Stimulated activated naive CD8-positive, alpha-beta T cell treated with anti-CD3 and anti-CD28 coated beads, Interleukin-15, Interleukin-2, amounts not matched to agents 100 ng/mL and 50 ng/mL, for 24 hours (primary cell): Measurements from ENCODE around the gene SLC25A47.
"Not testable (repeated sequence)": the region's sequence is repeated elsewhere in the genome, so short reads cannot be mapped to it uniquely, and the experiment has no call there.

Source experiments
- H3K27ac Mint-ChIP-seq: one replicate; pipeline ENCODE4 v1.8.0; 2021; ENCODE audit warnings: mild to moderate bottlenecking, mixed read lengths
- H3K27me3 Mint-ChIP-seq: one replicate; pipeline ENCODE4 v1.8.0; 2021; ENCODE audit warnings: mixed read lengths
- H3K36me3 Mint-ChIP-seq: one replicate; pipeline ENCODE4 v1.8.0; 2021; ENCODE audit warnings: low read depth, mixed read lengths
- H3K4me1 Mint-ChIP-seq: one replicate; pipeline ENCODE4 v1.8.0; 2021; ENCODE audit warnings: low read depth, mixed read lengths
- H3K4me3 Mint-ChIP-seq: one replicate; pipeline ENCODE4 v1.8.0; 2021; ENCODE audit warnings: mild to moderate bottlenecking, mixed read lengths
- H3K9me3 Mint-ChIP-seq: one replicate; pipeline ENCODE4 v1.8.0; 2021; ENCODE audit warnings: mixed read lengths

SLC25A47 gene

DNA sequence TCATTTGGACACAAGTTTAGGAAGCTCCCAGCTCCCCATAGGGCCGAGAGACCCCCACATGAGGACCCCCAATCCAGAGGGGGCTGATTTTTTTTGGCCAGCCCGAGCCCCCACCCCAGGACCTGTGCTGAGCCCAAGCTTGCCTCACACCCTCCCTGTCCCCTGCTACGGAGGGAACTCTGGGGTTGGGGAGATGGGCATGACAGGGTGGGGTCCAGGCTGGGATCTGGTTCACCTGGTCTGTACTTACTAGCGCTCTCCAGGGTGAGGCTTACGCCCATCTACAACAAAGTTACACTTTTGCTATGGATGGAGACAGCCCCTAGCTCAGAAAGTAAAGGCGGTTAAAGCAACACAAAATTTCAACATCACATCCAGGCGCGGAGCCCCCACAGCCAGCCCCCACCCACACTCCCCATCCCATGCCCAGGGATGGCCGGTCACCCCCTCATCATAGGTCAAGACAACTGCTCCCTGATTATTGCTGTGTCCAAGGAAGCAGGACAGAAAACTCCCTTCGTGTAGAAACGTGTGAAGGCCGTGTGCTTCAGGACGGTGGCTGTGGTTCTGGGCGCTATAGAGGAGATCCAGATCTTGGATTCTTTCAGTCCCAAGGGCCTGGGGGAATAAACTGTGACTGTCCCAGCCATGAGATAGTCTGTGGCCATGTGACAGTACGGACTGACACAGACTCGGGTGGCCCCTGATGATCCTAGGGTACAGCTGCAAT is 27.6 kb upstream of the SLC25A47 start:
- H3K27ac Mint-ChIP-seq: no peak overlapping the region
- peaks cover 13% of the 10 kb centered on the region for H3K4me1 Mint-ChIP-seq
- no peaks in the 10 kb centered on the region for H3K9me3 Mint-ChIP-seq
- H3K36me3 Mint-ChIP-seq: no peaks in the 10 kb centered on the region
- no peaks in the 10 kb centered on the region for H3K27me3 Mint-ChIP-seq
- no peak overlapping the region for H3K4me3 Mint-ChIP-seq

GRCh38 chr14:100296106-100296651 is 27.0 kb upstream of the SLC25A47 start:
- Mint-ChIP-seq H3K4me3 (no peak overlapping the region), H3K27ac (no peak overlapping the region), H3K4me1 (peaks cover 13% of the 10 kb centered on the region), H3K9me3 (no peaks in the 10 kb centered on the region), H3K27me3 (no peaks in the 10 kb centered on the region), H3K36me3 (no peaks in the 10 kb centered on the region)

DNA sequence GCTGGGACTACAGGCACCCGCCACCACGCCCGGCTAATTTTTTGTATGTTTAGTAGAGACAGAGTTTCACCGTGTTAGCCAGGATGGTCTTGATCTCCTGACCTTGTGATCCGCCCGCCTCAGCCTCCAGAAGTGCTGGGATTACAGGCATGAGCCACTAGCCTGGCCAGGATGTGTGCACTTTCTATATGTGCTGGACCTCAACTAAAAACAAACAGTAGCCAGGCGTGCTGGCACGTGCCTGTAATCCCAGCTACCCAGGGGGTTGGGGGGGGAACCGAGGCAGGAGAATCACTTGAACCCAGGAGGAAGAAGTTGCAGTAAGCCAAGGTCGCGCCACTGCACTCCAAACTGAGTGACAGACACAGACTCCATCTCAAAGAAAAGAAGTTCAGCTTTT is 26.4 kb upstream of the SLC25A47 start:
- H3K4me3 Mint-ChIP-seq, H3K27ac Mint-ChIP-seq, H3K27me3 Mint-ChIP-seq, H3K36me3 Mint-ChIP-seq, H3K9me3 Mint-ChIP-seq: not testable (repeated sequence)
- peaks cover 13% of the 10 kb centered on the region for H3K4me1 Mint-ChIP-seq

DNA sequence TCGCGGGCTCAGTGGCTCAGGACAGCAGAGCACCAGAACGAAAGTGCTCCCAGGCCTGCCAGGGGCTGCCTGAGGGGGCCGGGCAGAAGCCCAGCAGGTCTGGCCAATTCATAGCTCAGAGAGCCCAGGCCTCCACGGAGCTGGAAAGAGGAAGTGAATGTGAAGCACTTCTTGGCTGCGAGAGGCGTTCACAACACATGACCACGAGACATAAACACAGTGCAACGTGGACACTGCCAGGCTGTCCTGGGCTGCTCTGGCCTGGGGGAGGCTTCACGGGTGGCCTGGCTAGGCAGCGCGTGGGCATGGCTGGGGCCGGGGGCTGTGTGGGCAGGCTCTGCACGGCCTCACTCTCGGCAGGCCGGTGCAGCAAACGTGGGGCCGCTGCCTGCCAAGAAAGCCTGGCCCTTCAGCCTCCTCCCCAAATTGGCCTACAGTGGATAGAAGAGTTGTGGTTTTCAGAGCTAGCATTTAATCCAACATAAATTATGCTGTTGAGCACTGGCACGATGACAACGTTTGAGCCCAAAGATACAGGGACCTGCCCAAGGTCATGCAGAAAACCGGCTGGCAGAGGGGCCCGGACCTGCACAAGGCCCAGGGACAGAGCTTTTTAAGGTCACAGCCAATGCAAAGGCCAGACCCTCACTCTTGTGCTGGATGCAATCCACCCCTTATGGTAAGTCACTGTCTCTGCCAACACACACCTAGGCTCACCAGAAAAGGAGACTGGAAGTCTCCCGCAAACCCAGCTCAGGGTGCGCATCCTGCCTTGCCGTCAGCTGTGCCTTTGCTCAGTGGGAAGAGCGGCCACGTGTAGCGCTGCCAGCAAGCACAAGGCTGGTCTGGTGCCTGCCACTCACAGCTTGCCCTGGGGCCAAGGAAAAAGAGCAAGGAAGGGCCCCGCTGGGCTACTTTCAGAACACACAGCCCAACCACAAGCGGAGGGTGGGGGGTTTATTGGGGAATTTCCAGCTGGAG is 25.5 kb upstream of the SLC25A47 start:
- Mint-ChIP-seq H3K4me3 (no peak overlapping the region), H3K27ac (no peak overlapping the region)

GRCh38 chr14:100298551-100299237 is 24.4 kb upstream of the SLC25A47 start:
- no peaks in the 10 kb centered on the region for H3K9me3 Mint-ChIP-seq
- peaks cover 13% of the 10 kb centered on the region for H3K4me1 Mint-ChIP-seq
- H3K36me3 Mint-ChIP-seq: no peaks in the 10 kb centered on the region
- H3K27ac Mint-ChIP-seq: no peak overlapping the region
- H3K4me3 Mint-ChIP-seq: no peak overlapping the region
- no peaks in the 10 kb centered on the region for H3K27me3 Mint-ChIP-seq

More for the DNA sequence above, 25.5 kb upstream of the SLC25A47 start:
- Mint-ChIP-seq H3K9me3 (no peaks in the 10 kb centered on the region), H3K36me3 (no peaks in the 10 kb centered on the region), H3K4me1 (peaks cover 13% of the 10 kb centered on the region), H3K27me3 (no peaks in the 10 kb centered on the region)

DNA sequence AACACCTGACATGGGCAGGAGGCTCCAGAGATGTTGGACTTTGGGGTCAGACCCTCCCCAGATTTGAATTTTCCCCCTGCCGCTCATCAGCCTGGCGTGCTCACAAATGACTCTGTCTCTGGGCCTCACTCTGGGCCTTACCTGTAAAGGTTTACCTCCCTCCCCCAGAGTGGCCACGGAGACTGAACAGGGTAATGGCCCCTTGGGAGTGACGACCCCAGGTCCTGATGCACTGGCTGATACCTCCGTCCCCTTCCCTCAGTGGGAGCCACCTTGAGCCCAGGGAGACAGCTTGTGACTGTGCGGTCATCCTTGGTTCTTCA is 23.9 kb upstream of the SLC25A47 start:
- Mint-ChIP-seq H3K4me1 (peaks cover 13% of the 10 kb centered on the region), H3K9me3 (no peaks in the 10 kb centered on the region), H3K4me3 (no peak overlapping the region), H3K27ac (no peak overlapping the region), H3K27me3 (no peaks in the 10 kb centered on the region), H3K36me3 (no peaks in the 10 kb centered on the region)

GRCh38 chr14:100302616-100303015 is 20.5 kb upstream of the SLC25A47 start:
- no peaks in the 10 kb centered on the region for H3K9me3 Mint-ChIP-seq
- peaks cover 5% of the 10 kb centered on the region for H3K27me3 Mint-ChIP-seq
- no peak overlapping the region for H3K4me3 Mint-ChIP-seq

DNA sequence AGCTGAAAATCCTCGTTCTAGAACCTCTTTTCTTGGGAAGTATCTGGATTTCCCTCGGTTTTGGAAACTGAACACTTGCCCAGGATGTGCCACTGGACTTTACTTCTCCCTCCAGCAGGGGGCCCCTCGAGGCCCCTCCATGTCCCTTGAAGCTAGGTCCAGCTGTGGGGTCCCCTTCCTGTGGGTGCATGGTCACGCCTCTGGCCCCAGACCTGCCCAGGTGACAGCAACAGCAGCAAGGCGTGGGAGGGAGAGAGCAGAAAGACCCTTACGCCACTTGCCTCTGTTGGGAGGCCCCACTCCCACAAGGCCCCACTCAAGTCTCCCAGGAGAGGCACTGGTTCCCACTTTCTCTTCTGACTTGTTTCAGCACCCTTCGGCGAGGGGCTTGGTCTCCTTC is 20.0 kb upstream of the SLC25A47 start:
- Mint-ChIP-seq H3K4me3 (no peak overlapping the region), H3K27me3 (peaks cover 5% of the 10 kb centered on the region), H3K4me1 (peaks cover 11% of the 10 kb centered on the region), H3K9me3 (no peaks in the 10 kb centered on the region), H3K36me3 (no peaks in the 10 kb centered on the region), H3K27ac (no peak overlapping the region)

More at GRCh38 chr14:100302616-100303015, 20.5 kb upstream of the SLC25A47 start:
- Mint-ChIP-seq H3K36me3 (no peaks in the 10 kb centered on the region), H3K4me1 (peaks cover 15% of the 10 kb centered on the region), H3K27ac (no peak overlapping the region)

DNA sequence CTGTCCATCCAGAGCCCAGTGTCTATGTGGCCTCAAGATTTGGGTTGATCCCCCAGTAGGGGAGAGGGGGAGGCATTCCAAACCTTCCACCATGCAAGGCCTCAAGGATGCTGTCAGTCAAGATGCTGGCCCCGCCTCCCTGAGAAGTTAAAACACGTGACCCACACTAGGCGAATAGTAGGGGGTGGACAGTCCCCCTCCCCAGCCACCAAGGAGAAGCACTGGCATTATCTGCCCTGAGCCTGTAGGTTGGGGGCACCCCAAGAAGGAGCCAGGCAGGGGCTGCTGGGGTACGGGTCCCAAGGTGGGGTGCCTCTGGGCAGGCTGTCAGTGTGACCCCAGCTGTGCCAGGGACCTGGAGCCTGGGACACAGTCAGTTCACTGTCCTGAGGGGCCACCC is 19.2 kb upstream of the SLC25A47 start:
- Mint-ChIP-seq H3K36me3 (no peaks in the 10 kb centered on the region), H3K9me3 (no peaks in the 10 kb centered on the region), H3K27ac (no peak overlapping the region), H3K4me1 (peaks cover 8% of the 10 kb centered on the region), H3K4me3 (no peak overlapping the region), H3K27me3 (peaks cover 5% of the 10 kb centered on the region)

DNA sequence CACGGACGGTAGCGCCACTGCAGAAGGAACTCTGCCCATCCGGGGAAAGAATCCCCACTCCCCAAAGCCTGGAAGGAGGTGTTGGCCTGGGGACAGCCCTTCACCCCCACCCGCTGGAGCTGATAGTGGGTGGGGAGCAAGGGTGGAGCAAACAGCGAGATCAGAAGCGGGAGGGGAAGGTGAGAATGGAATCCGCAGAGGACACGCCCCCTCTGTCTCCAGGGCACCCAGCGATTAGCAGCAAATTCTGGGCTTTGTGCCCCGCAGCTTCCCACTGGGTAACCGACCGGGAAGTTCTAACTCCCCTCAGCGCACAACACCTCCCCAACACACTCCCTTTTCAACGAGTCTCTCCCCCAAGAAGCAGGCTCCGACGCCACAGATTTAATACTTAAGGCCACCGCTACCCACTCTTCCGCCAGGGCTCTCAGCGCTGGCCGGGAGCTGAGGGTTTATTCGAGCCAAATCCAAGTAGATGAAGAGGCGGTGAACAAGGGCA is 18.3 kb upstream of the SLC25A47 start:
- Mint-ChIP-seq H3K27ac (no peak overlapping the region), H3K9me3 (no peaks in the 10 kb centered on the region), H3K27me3 (peaks cover 5% of the 10 kb centered on the region), H3K36me3 (no peaks in the 10 kb centered on the region), H3K4me3 (peak overlapping the region; percentile 74), H3K4me1 (peaks cover 8% of the 10 kb centered on the region)

DNA sequence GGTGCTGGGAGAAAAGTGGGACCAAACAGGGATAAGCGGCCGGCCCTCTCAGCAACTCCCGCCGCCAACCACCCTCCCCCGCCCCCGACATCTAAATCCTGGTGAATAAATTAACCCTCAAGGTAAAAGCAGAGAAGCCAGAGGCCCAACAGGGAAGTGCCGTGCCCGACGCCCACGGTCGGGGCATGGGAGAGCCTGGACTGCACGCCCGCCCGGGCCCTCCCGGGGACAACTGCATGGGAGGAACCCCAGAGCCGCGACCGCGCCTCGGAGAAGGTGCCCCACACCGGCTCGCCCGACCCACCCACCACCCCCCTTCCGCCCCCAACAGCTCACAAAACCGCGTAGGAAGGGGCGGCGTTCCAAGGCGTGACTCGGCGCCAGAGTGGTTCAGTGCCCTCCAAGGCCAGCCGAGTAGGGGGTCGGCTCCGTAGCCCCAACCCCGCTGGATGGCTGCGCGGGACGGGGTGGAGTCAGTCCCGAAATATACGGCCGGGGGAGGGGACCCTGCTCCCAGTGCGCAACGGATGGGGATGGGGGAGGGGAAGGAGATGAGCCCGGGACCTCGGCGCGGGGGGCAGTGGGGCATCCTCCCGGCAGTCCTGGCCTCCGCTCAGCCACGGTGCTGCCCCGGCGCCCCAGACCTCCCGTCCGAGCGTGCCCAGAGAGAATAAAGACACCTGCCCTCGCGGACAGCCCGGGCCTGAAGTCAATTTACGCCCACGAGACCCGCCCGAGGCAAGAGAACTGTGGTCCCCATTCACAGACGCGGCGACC is 17.6 kb upstream of the SLC25A47 start:
- Mint-ChIP-seq H3K36me3 (no peaks in the 10 kb centered on the region), H3K27ac (no peak overlapping the region), H3K4me3 (peak overlapping the region; percentile 74), H3K27me3 (peaks cover 5% of the 10 kb centered on the region), H3K4me1 (peaks cover 8% of the 10 kb centered on the region), H3K9me3 (no peaks in the 10 kb centered on the region)

DNA sequence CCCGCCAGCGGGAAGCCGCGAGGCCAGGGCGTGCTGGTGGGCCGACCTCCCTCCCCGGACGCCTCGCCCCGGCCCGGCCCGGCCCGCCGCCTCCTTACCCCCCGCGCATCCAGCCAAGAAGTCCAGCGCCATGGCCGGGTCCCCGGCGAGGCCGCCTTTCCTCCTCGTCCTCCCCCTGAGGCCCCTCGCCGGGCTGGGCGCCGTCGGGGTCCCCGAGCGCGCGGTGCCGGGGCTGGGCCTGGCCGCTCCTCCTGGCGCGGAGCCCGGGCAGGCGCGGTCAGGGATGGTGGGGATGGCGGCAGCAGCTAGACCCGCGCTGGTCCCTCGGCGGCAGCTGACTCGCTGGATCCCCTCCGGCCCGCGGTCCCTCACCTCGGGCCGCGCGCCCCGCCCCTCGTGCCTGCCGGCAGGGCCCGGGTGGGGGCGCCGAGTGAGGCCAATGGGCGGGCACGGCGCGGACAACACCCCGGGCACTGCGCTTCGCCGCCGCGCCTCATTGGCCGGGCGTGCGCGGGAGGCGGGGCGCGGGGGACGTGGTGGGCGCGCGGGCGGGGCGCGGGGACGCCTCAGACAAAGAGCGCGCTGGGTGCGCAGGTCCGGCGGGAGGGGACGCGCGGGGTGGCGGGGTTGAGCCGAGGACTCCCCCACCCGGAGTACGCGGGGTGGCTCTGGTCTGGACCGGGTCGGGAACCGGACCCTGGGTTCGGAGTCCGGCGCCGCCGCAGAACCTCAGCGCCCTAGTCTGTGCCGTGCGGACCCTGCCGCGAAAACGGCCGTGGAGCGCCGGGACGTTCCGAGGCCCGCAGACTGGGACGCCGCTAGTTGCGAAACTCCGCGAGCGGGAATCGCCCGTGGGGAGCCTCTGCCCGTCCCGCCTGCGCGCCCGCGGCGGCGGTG is 16.8 kb upstream of the SLC25A47 start, which contains the start of gene SLC25A29:
Gene SLC25A29 (minus strand): TSS at position 344 of the 897 bp plus-strand sequence. CDS start 212 bp downstream, at position 132.
- H3K36me3 Mint-ChIP-seq: no peaks in the 10 kb centered on the region
- no peaks in the 10 kb centered on the region for H3K9me3 Mint-ChIP-seq
- peaks cover 8% of the 10 kb centered on the region for H3K4me1 Mint-ChIP-seq
- peaks cover 5% of the 10 kb centered on the region for H3K27me3 Mint-ChIP-seq
- peak within 1 kb of the TSS; percentile 74 for H3K4me3 Mint-ChIP-seq
- no peak within 1 kb of the TSS for H3K27ac Mint-ChIP-seq
